ENCODE measurements around the gene DENND10.
"Not testable (repeated sequence)": the region's sequence is repeated elsewhere in the genome, so short reads cannot be mapped to it uniquely, and the experiment has no call there.

Gene DENND10

DNA sequence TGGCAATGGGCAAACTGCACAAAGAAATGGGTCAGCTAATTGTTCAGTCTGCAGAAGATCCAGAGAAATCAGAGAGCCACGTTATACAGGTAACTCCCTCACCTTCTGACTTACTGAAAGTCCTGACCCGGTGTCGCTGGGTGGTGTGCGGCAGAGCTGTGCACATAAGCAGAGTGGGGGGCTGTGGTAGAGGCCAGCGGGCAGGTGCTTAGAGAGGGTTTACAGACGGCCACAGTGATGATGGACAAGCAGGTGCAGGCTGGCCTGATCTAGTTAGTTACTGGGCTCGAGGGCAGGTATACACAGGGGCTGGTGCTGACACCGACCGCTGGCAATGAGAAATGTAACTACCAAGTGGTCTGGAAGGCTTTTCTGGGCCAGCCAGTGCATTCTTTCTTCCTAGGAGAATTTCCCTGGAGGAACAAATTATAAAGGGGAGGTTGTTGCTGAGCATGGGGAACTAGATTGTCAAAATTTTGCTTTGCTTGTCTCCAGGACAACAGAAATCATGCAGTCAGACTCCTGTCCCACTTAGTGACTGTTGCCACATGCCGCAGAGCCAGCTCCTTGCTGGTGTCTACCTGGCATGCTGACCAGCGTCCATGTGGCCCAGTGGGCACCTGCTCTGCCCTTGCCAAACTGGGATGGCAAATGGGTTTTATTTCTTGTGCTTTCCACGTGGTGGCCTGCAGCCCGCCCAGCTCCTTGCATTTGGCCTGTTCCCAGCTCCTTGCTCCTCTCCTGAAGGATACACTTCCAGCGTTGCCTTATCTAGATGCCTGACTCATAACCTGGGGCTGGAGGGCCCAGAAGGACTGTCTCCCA, 28.8 kb downstream of the DENND10 start:
- no peak for DNase-seq

DNA sequence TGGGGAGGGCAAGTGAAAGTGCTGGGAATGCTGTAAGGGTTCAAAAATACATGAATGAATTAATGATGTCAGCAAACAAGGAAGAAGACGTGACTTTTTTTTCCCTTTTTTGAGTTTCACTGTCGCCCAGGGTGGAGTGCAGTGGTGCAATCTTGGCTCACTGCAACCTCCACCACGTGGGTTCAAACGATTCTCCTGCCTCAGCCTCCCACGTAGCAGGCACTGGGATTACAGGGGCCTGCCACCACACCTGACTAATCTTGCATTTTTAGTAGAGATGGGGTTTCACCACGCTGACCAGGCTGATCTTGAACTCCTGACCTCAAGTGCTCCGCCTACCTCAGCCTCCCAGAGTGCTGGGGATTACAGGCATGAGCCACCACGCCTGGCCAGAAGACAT, 30.0 kb downstream of the DENND10 start:
- no peak for DNase-seq

DNA sequence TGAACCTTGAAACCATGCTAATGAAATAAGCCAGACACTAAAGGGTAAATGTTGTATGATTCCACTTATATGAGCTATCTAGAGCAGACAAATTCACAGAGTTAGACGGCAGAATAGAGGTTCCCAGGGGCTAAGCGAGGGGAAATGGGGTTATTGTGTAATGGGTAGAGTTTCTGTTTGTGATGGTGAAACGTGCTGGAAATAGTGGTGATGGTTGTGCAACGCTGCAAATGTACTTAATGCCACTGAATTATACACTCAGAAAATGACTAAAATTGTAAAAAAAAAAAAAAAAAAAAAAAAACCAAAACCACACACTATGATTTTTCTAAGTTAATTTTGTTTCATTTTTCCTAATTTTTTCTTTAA, 31.6 kb downstream of the DENND10 start:
- DNase-seq: no peak

DNA sequence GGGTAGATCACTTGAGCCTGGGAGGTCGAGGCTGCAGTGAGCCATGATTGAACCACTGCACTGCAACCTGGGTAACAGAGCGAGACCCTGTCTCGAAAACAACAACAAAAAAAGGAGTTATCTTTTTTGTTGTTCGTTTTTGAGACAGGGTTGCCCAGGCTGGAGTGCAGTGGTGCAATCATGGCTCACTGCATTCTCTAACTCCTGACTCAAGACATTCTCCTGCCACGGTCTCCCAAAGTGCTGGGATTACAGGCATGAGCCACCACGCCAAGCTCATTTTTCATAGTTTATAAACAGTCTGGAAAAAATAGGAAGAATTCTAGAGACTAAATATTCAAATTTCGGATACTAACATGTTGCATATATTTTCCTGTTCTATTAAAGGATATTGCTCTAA, 32.2 kb downstream of the DENND10 start:
- DNase-seq: no peak

DNA sequence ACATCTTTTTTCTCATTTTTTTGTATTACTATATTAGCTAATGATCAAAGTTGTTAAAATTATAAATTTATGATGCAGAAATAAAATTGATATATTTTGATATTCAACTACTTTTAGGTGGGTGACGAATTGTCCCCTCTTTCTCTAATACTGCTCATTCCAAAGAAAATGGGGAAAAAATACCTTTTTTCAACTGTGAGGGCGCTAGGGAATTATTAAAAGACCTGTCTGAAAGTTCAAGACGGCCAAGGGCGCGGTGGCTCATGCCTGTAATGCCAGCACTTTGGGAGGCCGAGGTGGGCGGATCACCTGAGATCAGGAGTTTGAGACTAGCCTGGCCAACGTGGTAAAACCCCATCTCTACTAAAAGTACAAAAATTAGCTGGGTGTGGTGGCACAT, 34.0 kb downstream of the DENND10 start:
- DNase-seq: not testable (repeated sequence)

DNA sequence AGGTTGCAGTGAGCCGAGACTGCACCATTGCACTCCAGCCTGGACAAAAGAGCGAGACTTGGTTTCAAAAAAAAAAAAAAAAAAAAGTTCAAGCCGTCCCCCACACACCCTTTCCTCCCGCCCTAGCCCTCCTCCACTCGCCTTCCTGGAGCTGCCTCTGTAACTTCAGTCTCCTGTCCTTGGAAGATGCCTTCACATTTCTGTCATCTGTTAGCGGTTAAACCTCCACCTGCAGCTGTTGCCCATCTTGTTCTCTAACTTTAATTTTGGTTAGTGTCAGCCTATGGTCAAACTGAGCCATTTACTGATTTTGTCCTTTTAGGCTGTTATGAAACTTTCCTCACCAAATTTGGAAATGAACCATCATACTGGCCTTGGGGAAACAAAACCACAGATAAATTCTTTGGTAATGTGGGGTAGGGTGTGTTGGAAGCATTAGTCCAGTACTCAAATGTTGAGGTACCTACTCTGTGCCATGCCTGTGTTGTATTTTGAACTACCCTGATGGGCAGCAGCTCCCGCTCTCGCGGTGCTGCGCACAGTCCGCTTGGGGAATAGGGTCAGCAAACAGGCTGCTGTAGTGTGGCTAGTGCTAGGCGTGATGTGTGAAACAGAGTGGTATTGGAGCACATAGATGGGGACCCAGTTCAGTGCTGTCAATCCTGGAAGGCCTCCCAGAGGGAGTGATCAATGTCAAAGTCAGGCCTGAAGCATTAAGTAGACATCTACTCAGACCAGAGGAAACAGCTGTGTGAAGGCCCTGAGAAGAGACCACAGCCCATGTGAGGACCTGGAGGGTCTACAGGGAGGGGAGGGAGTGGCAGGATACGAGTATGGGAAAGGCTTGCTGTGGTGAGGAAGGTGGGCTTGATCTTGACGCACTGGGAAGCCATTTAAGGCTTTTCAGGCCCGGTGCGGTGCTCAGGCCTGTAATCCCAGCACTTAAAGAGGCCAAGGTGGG, 34.7 kb downstream of the DENND10 start:
- no peak for DNase-seq

DNA sequence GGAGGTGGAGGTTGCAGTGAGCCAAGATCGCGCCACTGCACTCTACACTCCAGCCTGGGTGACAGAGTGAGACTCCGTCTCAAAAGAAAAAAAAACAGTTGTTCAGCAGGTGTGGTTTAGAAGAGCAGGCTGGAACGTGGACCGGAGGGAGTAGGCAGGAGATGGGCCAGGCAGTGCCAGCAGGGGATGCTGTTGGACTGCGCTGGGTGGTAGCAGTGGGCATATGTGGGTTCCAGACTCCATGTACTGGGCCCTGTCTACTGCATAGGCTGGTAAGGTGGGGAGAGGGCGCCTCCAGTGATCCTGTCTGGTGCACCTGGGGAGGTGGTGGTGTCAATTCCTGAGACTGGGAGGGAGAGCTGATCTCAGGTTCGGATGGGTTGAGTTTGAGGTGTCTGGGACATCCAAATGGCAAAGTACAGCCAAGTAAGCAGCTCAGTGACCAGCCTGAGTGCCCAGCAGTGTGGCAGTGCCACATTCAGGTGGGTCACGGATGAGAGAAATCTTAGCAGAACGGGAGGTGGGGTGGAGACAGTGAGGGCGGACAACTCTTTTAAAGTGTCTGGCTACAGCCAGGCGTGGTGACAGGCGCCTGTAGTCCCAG, 35.7 kb downstream of the DENND10 start:
- DNase-seq: peak; percentile 31

DNA sequence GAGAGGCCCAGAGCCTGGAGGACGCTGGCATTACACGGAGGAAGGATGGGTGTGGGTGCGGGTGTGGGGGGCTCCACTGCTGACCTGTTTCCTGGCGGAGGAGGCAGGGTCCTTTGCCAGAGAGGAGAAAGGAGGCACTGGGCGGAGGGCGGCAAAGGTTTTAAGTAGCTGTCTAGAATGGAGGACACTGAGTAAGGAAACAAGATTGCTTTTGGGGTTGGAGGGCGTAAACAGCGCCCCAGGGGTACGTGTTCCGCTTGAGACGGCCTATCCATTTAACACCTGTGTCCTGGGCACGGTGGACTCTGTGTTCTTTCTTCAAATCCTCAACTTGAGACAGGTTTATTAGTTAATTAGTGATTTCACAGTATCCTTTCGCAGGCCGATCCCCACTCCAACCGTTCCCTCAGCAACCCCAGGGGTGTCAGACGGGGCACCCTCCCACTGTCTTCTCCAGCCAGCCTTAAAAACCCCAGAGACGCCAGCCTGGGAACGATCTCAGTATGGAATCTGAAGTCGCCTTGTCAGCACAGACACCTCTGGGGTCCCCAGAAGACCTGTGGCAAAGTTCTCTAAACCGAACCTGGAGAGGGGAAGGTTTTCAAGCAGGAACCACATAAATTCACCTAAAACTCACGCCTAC, 36.8 kb downstream of the DENND10 start:
- no peak for DNase-seq

DNA sequence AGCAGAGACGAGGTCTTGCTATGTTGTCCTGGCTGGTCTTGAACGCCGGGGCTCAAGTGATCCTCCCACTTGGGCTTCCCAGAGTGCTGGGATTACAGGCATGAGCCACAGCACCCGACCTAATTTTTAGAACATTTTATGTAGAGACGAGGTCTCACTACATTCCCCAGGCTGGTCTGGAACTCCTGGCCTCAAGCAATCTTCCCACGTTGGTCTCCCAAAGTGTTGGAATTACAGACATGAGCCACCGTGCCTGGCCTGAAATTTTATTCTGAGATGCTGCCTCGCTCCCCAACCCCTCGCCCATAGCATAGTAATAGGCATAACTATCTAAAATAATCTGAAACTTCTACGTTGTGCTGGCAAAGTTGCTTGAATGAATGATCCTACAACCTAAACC, 39.7 kb downstream of the DENND10 start:
- DNase-seq: no peak

DNA sequence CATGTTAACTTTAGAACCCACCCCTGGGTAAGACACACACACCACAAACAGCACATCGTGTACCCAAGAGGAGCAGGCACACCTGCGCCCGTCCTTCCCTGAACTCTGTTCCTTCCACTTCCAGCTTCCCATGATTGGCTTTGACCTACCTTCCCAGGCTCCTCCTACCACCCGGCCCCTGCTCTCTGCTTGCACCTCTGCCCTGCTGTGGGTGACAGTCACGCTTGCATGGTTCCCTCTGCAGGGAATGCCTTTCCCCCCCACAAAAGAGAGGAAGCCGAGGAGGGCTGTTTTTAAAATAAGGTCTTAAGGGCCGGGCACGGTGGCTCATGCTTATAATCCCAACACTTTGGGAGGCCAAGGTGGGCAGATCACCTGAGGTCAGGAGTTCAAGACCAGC, 45.2 kb downstream of the DENND10 start:
- no peak for DNase-seq

DNA sequence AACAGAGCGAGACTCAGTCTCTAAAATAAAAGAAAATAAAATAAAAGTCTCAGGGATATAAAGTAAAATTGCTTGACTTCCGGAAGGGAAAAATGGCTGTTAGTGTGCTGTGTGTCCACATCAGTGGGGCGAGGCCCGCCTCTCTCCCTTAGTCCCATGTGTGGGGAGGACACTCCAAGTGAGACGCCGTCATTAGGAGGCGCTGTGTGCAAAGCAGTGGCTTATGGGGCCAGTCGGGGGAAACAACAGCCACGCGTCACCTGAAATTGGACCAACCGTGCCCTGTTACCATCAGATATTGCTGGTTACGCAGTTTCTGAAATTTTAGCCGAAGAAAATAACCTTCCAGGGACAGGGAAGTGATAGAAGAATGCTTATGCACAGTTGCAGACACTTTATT, 45.8 kb downstream of the DENND10 start:
- DNase-seq: no peak

DNA sequence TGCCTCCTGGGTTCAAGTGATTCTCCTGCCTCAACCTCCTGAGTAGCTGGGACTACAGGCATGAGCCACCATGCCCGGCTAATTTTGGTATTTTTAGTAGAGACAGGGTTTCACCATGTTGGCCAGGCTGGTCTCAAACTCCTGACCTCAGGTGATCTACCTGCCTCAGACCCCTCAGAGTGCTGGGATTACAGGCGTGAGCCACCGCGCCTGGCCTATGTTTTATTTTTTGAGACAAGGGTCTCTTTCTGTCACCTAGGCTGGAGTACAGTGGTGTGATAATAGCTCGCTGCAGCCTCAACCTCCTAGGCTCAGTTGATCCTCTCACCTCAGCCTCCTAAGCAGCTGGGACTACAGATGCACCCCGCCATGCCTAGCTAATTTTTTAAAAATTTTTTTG, 47.7 kb downstream of the DENND10 start:
- not testable (repeated sequence) for DNase-seq

DNA sequence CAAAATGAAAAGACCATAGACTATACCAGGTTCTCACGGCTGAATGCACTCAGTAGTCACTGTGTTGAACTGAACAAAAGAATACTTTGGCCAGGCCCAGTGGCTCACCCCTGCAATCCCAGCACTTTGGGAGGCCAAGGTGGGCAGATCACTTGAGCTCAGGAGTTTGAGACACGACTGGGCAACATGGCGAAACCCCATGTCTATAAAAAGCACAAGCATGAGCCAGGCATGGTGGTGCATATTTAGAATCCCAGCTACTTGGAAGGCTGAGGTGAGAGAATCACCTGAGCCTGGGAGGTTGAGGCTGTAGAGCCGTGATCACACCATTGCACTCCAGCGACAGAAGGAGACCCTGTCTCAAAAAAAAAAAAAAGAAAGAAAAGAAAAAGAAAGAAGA, 49.1 kb downstream of the DENND10 start:
- no peak for DNase-seq

DNA sequence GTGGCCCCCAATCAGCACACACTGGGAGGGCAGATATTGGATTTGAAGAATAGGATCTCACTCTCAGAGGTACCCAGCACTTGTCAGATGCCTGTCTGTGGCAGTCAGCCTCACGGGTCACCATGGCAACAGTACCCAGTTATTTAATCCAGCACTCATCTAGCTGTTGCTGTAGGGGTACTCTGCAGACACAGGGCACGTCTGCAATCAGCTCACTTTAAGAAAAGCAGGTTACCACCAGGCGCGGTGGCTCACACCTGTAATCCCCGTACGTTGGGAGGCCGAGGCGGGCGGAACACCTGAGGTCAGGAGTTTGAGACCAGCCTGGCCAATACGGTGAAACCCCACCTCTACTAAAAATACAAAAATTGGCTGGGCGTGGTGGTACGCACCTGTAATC, 49.7 kb downstream of the DENND10 start:
- no peak for DNase-seq

DNA sequence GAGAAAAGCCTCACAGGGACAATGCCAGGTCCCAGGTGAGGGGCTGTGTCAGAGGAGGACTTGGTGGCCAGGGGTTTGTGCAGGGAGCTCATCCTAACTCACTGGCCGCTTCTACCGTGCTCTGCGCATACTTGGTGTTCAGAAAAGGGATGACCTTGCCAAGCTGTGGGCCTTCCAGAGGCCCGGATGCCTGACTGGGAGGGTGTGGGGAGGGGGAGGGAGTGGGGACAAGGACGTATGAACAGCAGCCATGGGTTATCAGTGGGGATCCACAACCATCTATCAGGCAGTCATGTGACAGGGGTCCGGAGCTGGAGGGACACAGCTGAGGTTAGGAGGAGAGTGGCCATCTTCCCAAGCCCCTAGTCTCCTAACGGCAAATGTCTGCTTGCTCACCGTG, 55.4 kb downstream of the DENND10 start:
- DNase-seq: no peak

DNA sequence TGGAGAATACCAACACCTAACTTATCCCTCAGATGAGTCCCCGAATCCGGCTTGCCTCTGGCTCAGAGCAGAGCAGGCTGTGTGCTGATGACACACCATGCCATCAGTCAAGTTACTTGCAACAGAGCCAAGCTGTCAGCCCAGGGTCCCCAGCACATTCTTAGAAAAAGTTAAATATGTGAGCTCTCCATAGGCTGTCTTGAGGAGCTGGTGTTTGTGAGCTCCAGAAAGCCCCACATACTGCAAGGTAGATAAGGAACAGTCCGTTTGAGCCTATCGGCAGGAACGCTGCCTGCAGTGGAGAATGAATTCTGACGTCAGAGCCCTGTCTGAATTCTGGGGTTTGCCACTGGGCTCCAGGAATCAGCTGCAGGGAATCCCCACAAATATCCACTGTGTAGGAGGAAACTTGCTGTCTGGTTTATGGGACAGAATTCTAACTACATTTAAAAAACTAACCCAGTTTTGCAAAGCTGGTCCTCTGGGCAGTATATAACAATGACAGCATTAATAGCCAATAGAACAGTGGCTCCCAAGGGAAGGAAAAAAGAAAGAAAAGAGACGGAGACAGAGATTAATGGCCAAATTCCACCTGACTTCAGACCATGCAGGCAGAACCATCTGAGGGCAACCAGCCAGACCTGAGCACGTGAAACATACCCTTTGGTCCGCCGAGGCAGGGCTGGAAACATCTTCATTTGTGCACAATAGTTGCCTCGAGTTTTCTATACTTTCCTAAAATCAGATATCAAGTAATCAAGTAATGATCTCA, 58.0 kb downstream of the DENND10 start:
- DNase-seq: no peak

DNA sequence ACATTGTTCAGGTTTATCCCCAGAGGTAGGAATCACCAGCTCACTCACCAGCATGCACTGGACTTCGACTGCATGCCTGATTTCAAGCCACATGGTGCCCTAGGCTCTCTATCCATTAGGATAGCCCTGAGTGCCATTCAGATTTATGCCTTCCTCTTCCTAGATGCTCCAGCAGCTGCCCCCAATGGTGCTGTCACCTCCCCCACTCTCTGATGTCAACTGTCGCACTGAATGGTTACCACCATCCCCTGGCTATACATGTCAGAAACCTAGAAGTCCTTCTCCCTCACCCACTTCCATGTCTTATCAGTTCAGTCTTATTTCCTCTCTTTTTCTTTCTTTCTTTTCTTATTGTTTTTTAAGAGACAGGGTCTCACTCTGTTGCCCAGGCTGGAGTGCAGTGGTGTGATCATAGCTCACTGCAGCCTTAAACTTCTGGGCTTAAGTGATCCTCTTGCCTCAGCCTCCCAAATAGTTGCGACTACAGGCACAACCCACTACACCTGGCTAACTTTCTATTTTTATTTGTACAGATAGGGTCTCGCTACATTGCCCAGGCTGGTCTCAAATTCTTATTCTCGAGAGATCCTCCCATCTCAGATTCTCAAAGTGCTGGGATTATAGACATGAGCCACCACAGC, 58.7 kb downstream of the DENND10 start:
- DNase-seq: no peak

DNA sequence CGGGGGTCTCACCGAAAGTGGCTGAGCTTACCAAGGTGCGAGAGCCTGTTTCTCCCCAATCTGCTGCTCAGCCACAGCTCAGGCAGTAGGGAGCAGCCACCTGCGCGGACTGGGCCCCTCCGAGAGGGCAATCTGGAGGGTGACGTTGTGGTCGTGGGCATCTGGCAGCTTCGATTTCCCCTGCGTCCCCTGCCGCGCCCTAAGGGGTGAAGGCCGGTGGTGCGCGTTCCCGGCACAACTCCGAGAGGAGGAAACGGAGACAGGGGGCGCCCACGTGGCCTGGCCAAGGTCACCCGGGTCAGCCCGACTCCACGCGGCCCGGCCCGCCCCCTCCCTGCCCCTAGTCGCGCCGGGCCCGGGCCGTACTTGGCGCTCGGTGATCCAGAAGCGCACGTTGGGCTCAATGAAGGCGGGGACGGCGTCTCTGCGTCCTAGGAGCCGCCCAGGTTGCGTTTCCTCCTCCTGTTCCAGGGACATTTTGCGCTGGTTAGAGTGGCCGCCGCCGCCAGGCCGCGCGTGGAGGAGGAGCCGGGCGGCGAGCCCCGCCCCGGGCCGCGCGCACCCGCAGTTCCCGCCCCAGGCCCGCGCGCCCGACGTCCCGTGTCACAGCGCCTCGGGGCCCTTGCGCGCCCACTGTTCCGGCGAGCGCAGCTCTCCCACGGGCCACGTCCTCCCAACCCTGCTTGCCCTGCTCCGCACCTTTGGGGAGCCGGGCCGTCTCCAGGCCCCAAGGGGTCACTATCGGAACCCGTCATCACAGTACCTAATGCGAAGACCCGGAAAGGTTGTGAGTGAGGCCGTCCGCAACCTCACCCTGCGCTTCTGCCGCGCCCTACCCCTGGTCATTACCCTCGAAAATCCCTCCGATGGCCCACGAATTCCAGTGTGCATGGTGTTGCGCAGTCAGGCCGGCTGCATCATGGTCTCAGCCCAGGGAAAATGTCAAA, 61.5 kb downstream of the DENND10 start, which contains the start of gene SFXN4:
TSS of gene SFXN4 (minus strand) at position 544 of the 947 bp plus-strand sequence. CDS start at position 477, 67 bp downstream.
- DNase-seq: peak; percentile 69

DNA sequence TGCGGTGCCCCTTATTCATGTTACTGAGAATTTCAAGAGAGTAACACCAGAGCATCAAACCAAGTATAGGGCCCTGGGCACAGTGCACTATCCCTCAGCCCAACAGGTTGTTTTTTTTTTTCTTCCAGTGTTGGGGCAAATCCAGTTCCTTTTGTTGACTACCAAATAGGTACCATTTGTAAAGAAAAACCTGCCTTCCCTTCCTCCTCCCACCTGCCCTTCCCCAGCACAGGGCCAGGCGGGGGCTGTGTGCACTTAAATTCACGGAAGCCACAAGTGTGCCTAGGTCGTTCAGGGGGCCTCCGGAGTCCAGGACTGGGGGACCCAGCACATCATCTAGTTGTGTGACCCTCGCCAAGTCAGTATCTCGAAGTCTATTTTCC, 62.2 kb downstream of the DENND10 start:
- DNase-seq: no peak

DNA sequence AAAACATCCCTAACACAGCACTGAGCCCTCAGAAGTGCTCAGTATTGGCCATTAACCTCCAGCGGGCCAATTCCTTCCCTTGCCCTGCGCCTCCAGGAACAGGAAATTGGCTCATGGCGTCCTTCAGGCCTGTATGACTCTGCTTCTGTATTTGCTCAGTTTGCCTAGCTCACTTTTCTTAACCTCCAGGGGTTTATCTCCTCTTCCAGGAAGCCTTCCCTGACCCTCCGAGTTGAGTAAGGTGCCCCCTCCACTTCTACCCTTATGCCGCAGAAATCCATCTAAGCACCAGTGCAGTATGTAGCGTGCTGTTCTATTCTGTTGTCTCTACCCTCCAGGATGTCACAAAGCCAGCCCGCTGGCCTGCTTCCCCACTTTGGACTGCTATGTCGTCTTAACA, 62.7 kb downstream of the DENND10 start:
- DNase-seq: no peak
